RWPE2 (cell line): Measurements from ENCODE around the gene HLCS.
A peak's percentile ranks its signal among the peaks of the same experiment; 100 is the strongest.

Source experiments
- ATAC-seq: fragments of 200-7000 bp; cut with Tn5 transposase; 3 replicates; pipeline ENCODE4 v1.9.1; 2021; ENCODE audit warnings: low read depth
- DNase-seq: peaks from one replicate; pipeline ENCODE4 v3.0.0-alpha.2; 2020; ENCODE audit warnings: low spot score
- H3K27ac ChIP-seq: fragments of 450-650 bp; 2 replicates; pipeline ENCODE4 v1.5.1; 2017; ENCODE audit warnings: mild to moderate bottlenecking; ENCODE audit not compliant: poor library complexity, severe bottlenecking
- H3K27me3 ChIP-seq: fragments of 250-450 bp; sonication (Bioruptor Pico); 2 replicates; pipeline ENCODE4 v1.5.1; 2021; ENCODE audit warnings: mild to moderate bottlenecking, moderate library complexity; ENCODE audit not compliant: insufficient read depth, poor library complexity, severe bottlenecking
- H3K36me3 ChIP-seq: fragments of 250-450 bp; sonication (Bioruptor Pico); 2 replicates; pipeline ENCODE4 v1.5.1; 2020; ENCODE audit warnings: low read depth, mild to moderate bottlenecking, moderate library complexity
- H3K4me1 ChIP-seq: fragments of 250-450 bp; sonication (Bioruptor Pico); 2 replicates; pipeline ENCODE4 v1.5.1; 2021; ENCODE audit warnings: mild to moderate bottlenecking, moderate library complexity; ENCODE audit not compliant: insufficient read depth, poor library complexity, severe bottlenecking
- H3K4me3 ChIP-seq: fragments of 250-450 bp; sonication (Bioruptor Pico); 2 replicates; pipeline ENCODE4 v1.5.1; 2021; ENCODE audit warnings: mild to moderate bottlenecking, moderate library complexity; ENCODE audit not compliant: severe bottlenecking
- H3K9me3 ChIP-seq: fragments of 250-450 bp; sonication (Bioruptor Pico); 2 replicates; pipeline ENCODE4 v1.5.1; 2021; ENCODE audit warnings: mild to moderate bottlenecking, moderate library complexity; ENCODE audit not compliant: severe bottlenecking
- TF ChIP-seq, protein P1 (sequence below): fragments of 450-650 bp; IDR thresholded peaks from one replicate; pipeline ENCODE4 v1.5.1; 2017; ENCODE audit warnings: mild to moderate bottlenecking, moderate library complexity; ENCODE audit not compliant: poor library complexity, severe bottlenecking

The HLCS gene

DNA sequence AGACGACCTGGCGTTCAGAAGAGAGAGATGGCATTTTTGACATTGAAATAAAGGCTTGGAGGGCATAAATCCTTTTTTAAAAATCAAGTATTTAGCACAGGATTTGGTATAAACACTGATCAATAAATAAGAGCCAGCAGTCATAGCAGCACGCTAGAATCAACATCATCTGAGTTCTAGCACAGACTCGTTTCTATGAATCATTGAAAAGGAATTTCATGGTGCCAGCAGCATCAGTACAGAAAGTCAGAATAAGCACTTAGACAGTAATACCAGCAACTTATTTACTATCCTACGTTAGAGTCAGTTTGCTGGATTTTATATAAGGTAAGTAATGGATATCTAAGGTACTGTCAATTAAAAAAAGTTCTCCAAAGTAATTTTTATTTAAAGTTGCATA, 119.3 kb downstream of the HLCS start:
- Histone ChIP-seq H3K27ac (peak overlapping the region; percentile 72), H3K4me3 (no peak overlapping the region), H3K36me3 (no peaks in the 10 kb centered on the region), H3K27me3 (no peaks in the 10 kb centered on the region), H3K4me1 (peaks cover 24% of the 10 kb centered on the region), H3K9me3 (no peaks in the 10 kb centered on the region)
- TF ChIP-seq, protein P1, sequence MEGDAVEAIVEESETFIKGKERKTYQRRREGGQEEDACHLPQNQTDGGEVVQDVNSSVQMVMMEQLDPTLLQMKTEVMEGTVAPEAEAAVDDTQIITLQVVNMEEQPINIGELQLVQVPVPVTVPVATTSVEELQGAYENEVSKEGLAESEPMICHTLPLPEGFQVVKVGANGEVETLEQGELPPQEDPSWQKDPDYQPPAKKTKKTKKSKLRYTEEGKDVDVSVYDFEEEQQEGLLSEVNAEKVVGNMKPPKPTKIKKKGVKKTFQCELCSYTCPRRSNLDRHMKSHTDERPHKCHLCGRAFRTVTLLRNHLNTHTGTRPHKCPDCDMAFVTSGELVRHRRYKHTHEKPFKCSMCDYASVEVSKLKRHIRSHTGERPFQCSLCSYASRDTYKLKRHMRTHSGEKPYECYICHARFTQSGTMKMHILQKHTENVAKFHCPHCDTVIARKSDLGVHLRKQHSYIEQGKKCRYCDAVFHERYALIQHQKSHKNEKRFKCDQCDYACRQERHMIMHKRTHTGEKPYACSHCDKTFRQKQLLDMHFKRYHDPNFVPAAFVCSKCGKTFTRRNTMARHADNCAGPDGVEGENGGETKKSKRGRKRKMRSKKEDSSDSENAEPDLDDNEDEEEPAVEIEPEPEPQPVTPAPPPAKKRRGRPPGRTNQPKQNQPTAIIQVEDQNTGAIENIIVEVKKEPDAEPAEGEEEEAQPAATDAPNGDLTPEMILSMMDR, result no peak
- DNase-seq (no peak), ATAC-seq (peak; percentile 97)

DNA sequence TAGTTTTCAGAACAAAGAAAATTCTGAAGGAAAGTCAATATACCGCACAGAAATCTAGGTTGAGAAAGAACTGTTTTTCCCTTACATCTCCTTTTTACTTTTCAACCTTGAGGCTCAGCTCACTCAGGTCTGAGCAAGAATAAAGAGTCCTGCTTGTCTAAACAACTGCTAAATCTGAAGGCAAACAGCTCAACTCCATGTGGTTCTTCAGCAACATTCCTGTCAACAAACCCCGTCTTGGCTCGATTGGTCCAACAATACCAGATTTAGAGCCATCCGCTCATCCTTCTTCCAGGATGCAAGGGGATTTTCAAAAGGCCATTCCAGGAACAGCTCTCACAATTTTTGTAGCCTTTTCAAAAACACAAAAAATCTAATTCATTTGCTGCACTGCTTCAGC, 119.8 kb downstream of the HLCS start:
- H3K4me1 ChIP-seq, result peaks cover 24% of the 10 kb centered on the region
- H3K27ac ChIP-seq, result peak overlapping the region; percentile 72
- TF ChIP-seq, protein P1, result no peak

DNA sequence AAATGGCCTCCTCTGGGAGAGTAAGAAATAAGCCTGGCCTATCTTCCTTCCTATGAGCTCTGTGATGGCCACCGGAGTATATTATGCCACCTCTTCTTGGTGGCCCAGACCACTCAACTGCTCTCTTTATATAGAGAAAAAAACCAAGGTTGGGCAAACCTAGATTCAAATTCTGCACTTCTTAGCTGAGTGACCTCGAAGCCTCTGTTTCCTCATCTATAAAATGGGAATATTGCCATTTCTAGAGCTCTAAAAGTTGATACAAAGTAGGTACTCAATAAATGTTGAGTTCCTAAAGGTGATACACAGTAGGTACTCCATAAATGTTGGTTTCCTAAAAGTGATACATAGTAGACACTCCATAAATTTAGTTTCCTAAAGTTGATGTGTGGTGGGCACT, 120.7 kb downstream of the HLCS start:
- no peak overlapping the region for H3K4me3 ChIP-seq
- no peak for ATAC-seq
- H3K27ac ChIP-seq, result no peak overlapping the region
- H3K4me1 ChIP-seq, result peaks cover 24% of the 10 kb centered on the region
- H3K27me3 ChIP-seq, result no peaks in the 10 kb centered on the region
- H3K9me3 ChIP-seq, result no peaks in the 10 kb centered on the region
- no peaks in the 10 kb centered on the region for H3K36me3 ChIP-seq
- no peak for DNase-seq
- TF ChIP-seq, protein P1, result no peak

More for the DNA sequence above, 119.8 kb downstream of the HLCS start:
- Histone ChIP-seq H3K9me3 (no peaks in the 10 kb centered on the region), H3K36me3 (no peaks in the 10 kb centered on the region), H3K4me3 (no peak overlapping the region), H3K27me3 (no peaks in the 10 kb centered on the region)
- DNase-seq, result no peak
- no peak for ATAC-seq

DNA sequence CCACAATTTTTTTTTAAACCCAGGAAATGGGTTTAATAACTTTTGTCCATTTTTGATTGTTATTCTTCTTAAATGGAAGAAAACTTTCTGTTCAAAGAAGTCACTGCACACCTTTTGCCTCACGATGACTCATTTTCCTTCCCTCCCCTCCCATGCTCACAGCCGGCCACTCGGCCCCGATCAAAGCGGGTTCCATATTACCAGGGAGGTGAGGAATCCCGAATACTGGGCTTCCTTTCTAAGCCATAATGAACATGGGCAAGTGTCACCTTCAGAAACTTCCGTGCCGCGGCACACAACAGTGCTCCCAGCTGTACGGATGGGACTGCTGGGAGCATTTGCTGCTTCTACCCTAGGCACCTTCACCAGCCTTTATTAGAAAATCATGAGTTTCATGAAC, 121.4 kb downstream of the HLCS start:
- Histone ChIP-seq H3K27ac (no peak overlapping the region), H3K4me3 (no peak overlapping the region), H3K27me3 (no peaks in the 10 kb centered on the region), H3K9me3 (no peaks in the 10 kb centered on the region), H3K4me1 (peaks cover 23% of the 10 kb centered on the region), H3K36me3 (no peaks in the 10 kb centered on the region)
- ATAC-seq, result no peak
- TF ChIP-seq, protein P1, result no peak
- no peak for DNase-seq

DNA sequence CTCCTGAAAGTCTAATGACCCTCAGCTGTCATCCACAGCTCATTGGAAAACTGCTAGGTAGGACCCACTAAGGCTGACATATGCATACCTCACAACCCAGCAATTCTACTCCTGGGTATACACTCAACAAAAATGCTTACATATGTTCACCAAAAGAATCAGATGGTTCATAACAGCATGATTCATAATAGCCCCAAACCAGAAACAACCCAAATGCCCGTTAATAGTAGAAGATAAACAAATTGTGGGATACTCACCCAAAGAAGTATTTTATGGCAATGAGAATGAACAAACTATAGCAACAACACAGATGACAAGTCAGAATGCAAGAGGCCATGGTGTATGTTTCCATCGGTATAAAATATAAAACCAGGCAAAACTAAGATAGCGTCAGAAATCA, 124.6 kb downstream of the HLCS start:
- no peaks in the 10 kb centered on the region for H3K9me3 ChIP-seq
- H3K27me3 ChIP-seq, result no peaks in the 10 kb centered on the region
- H3K36me3 ChIP-seq, result no peaks in the 10 kb centered on the region
- TF ChIP-seq, protein P1, result no peak
- H3K4me3 ChIP-seq, result no peak overlapping the region
- H3K27ac ChIP-seq, result no peak overlapping the region
- H3K4me1 ChIP-seq, result peaks cover 7% of the 10 kb centered on the region
- ATAC-seq (no peak), DNase-seq (no peak)
